ENCODE measurements around the gene TMEM52B.
A peak's percentile ranks its signal among the peaks of the same experiment; 100 is the strongest.
"Not testable (repeated sequence)": the region's sequence is repeated elsewhere in the genome, so short reads cannot be mapped to it uniquely, and the experiment has no call there.

TMEM52B gene

DNA sequence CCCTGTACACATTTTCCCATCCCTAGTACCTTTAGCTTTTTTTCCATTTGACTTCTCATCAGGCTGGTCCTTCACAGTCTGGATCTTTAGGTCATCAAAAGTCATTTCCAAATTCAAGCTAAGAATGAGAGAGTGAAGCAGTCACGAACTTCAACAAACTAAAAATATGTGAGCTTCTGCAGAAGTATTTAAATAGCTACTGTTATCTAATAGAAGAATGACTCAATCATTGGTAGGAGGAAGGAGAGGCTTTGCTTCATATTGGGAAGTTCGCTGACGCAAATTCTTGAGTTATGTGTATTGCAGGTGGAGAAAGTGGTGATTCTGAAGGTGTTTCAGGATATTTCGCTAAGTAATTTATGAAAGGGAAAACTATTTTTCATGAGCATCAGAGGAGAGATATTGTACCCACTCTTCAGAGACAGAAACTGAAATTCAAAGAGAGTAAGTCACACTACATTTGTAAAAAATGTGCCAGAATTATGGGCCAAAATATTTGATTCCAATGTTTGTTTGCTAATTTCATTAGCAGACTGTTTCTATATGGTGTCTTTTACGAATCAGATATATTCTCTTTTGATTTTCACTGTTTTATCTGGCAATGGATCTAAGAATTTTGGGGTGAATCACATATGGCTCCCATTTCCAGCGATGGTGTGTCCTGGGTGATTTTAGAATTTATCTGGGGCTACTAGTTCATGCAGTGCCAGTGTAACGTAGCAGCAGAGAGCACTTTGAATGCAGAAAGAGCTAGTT lies 6.7 kb upstream of the TMEM52B start, which contains the start of gene OLR1:
Gene OLR1 (minus strand): TSS at position 160 of the 756 bp plus-strand sequence. CDS start 55 bp downstream, at position 105.
- DNase-seq (ENCODE audit: low read depth in 3 of 3): no peak

DNA sequence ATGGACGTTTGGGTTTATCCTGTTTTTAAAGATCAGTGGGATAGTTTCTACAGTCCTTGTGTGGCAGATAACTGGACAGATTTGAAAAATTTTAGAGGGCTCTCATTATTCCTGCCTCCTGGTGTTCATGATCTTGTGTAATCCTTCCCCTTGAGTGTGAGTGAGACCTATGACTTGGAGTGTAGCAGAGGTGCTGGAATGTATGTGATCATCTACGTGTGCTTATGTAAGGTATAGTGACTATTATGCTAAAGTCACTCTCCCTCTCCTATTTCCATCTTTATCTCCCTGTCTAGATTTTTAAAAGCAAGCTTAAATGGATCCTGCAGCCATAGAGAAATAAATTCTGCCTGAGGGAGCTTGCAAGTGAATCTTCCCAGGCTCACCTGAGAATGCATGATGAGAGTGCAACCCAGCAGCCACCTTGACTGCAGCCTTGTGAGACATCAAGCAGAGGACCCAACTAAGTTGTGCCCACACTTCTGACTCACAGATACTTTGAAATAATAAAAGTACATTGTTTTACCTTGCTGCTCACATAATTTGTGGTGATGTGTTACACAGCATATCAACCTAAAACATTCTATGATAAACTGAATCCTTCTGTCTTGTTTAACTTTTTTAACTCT lies 3.7 kb upstream of the TMEM52B start:
- DNase-seq (ENCODE audit: low read depth in 3 of 3): no peak

DNA sequence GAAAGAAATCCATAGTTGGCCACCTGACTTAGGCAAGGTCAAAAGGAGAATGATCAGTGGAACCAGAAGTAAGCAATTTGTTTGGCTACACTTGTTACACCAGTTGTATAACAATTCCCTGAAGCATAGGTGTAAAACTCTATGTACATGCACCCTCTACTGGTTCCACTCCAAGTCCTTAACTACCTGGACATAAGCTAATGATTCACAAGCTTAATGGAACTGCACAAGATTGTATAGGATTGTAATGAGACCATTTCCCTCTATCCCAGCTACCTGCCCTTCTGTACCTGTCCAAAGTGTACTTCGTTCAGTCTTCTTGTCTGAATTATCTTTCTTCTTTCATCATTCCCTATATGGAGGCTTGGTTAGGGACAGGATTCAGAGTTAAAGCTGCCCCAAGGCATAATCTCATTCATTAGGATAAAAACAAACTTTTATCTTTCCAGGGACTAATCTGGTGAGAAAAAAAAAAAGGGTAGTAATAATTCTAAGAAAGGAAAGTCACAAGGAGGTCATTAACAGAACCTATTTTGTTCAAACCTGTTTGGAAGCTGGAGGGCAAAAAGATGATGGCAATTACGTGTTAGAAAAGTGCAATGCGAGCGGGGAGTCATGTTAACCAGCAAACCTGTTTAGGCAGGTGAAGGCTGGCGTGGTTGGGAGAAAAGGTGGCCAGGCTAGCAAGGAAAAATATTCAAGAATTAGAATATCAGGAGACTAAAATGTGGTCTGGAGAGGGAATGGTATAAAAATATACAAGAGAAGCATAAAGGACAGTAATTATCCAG lies 2.8 kb upstream of the TMEM52B start:
- DNase-seq (ENCODE audit: low read depth in 3 of 3): no peak

DNA sequence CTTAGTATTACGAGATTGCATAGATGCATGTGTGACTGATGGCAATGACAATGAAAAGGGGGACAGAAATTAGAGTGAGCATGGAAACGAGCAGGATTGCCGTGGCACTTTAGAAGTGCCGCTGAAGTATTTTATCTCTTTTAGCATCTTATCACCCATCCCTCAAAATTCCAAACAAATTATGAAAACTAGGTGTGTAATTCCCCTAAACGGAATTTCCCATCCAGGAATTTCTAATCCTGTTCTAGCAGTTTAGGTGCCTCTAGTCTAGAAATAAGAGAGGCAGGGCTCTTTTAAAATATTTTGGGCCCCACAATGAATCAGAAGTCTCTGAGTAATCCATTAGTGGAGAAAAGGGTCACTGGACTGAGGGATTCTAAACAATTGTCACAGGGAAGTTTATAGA lies 947 bp downstream of the TMEM52B start:
- DNase-seq (ENCODE audit: low read depth in 3 of 3): no peak

DNA sequence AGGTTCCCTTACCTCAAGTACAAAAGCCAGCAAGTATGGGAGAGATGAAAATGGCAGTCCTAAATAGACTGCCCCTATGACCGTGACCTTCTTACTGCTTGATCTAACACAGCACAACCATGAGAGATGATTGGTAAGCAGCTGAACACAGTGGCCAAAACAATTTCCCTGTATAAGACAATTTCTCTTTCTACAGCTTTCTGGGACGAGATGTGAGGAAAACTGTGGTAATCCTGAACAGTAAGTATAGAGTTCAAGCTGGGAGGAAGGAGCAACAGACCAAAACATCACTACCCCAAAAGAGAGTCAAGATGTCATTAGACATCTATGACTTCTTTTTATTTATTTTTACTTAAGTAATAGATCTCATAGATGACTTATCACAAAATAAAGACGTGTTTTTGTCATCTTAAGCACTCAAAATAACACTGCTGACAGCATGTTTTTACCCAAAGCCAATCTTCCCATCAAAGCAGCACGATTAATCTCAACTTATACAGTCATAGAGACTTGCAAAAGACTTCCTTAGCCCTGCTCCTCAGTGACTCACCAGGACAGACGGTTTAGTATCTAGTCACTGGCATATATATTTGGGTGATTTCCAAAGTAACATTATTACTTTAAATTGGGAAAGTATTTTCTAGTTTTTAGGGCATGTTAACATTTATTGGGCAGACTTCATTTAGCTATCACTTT lies 3.7 kb downstream of the TMEM52B start:
- DNase-seq (ENCODE audit: low read depth in 3 of 3): no peak

DNA sequence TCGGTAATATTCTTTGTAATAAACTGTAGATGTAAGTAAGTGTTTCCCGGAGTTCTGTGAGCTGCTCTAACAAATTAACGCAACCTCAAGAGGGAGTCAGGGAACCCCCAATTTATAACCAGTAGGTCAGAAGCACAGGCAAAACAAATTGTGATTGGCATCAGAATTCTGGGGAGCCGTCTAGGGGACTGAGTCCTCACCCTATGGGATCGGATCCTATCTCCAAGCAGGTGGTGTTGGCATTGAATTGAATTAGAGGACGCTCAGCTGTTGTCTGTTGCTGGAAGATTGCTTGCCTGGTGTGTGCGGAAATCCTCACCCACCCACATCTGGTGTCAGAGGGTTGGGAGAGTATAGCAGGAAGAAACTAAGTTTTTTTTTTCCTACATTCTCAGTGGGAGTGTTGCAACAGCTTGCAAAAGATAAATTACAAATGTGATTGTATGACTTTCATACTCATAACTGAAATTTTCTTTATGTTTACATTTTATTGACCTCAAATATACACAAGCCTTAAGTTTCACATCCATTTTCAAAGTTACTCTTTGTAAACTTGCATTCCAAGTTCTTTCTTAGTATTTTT lies 5.5 kb downstream of the TMEM52B start:
- DNase-seq (ENCODE audit: low read depth in 3 of 3): no peak

DNA sequence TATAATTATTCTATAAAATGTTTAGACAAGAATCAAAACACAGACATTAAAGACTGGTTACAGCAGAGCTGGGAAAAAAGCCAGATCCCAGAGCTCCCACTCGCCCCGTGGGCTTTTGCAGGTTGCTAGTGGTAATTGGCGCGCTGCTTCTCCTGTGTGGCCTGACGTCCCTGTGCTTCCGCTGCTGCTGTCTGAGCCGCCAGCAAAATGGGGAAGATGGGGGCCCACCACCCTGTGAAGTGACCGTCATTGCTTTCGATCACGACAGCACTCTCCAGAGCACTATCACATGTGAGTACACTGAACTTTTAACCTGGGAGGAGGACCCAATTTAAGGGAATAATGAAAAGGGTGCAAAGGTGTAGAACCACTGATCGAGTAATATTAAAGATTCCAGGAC lies 7.5 kb downstream of the TMEM52B start:
- no peak for DNase-seq (ENCODE audit: low read depth in 3 of 3)

DNA sequence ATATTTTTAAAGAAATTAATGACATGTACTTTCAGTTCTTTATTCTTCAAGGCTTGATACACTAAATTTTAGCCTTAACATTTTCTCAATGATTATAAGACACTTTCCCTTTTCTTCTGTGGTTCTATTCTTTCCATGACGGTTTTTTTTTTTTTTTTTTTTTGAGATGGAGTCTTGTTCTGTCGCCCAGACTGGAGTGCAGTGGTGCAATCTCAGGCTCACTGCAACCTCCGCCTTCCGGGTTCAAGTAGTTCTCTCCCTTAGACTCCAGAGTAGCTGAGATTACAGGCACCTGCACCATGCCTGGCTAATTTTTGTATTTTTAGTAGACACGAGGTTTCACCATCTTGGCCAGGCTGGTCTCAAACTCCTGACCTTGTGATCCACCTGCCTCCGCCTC lies 8.1 kb downstream of the TMEM52B start:
- not testable (repeated sequence) for DNase-seq (ENCODE audit: low read depth in 3 of 3)

DNA sequence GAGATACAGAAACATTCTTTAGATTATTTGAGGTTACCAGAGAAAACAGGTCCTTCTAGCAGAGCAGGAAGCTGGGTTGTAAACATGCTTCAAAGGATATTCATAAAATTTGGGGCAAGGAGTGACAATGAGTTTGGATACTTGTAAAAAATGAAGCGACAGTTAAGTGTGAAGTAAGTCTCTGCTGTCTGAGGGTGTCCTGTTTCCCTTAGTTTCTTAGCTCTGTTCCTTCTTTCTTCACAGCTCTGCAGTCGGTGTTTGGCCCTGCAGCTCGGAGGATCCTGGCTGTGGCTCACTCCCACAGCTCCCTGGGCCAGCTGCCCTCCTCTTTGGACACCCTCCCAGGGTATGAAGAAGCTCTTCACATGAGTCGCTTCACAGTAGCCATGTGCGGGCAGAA lies 10.8 kb downstream of the TMEM52B start:
- no peak for DNase-seq (ENCODE audit: low read depth in 3 of 3)

DNA sequence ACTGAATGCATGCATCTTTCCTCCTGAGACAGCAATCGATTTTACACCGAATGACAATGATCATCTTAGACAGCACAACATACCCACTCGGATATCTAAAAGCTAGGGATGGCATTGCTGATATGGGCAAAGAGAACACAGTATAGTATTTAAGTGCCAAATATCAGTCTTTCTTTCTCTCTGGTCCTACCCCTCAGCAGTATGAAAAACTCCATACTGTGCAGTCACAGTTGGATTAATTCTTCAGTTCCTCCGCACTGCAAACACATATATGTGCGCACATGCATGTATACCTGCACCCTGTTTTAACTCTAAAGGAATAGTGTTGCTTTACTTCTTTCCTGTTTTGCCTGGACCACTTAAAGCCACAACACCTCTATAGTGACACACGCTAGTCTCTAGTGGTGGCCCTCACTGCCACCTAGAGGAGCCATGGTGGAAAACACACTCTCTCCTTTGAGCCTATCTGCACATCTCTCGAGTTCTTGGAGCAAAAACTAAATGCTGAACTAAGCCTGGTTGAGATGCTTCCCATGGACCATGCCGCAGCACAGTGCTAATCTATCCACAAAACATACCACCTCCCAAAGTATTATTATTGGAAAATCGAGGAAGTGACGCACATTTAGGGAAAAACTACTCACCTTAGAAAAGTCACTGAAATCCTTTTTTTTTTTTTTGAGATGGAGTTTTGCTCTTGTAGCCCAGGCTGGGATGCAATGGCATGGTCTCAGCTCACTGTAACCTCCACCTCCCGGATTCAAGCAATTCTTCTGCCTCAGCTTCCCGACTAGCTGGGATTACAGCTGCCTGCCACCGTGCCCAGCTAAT lies 11.9 kb downstream of the TMEM52B start:
- DNase-seq (ENCODE audit: low read depth in 3 of 3): peak in 1 of 3 experiments; percentile 25

DNA sequence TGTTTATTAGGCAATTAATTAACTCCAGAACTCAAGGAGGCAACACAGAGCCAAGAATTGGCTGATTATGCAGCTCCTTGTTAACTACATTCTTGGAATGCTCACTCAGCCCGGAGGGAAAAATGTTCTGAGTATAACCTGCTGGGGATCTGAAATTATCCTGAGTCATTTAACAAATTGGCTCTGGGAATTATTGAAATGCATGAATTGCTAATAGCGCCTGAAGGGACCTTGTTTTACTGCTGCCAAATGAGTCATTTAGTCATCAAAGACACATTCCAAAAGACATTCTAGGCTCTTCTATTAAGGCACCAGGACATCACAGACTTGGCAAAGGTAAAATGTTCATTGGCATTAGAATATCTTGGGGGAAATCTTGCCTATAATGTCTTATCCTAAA lies 13.0 kb downstream of the TMEM52B start:
- no peak for DNase-seq (ENCODE audit: low read depth in 3 of 3)

DNA sequence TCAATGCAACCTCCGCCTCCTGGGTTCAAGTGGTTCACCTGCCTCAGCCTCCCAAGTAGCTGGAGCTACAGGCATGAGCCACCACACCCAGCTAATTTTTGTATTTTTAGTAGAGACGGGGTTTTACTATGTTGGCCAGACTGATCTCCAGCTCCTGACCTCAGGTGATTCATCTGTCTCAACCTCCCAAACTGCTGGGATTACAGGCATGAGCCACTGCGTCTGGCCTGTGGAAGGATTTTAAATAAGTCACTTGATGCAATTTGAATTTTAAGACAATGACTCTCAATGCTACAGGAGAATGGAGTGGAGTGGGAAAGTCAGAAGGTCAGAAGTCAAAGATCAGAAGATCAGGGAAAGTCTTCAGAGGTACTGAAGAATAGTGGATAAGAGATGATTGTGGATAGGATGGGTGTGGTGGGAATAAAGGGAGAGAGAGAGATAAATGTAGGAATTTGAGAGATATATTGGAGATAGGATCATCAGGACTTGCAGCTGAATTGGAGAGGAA lies 15.4 kb downstream of the TMEM52B start:
- DNase-seq (ENCODE audit: low read depth in 3 of 3): no peak

DNA sequence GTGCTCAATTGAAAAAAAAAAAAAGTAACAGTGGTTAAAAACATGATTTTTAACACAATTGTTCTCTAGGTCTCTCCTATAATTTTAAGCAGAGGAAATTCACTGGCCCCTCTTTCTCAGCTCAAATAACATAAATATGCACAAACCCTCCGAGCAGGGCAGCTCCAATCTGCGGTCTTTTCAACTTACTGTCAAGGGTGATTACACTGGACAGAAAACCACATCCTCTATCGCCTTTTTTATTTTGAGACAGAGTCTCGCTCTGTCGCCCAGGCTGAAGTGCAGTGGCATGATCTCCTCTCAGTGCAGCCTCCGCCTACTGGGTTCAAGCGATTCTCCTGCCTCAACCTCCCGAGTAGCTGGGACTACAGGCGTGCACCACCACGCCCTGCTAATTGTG lies 17.4 kb downstream of the TMEM52B start:
- no peak for DNase-seq (ENCODE audit: low read depth in 3 of 3)

DNA sequence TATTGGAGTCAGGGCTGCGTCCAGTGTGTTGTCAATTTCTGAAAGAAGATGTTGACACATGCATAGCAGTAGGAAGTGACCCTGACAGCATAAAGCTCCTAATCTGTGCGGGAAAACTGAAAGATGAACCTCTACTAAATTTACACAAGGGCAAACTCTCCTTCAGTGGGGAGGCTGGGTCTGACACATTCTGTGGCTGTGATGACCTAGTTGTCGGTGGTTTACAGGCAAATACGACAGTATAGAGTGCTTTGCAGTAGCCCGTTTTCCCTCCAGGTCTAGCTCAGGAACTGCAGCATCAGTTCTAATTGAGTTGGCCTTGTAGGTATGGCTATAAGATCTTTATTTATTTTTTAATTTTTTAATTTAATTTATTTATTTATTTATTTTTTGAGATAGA lies 19.0 kb downstream of the TMEM52B start:
- DNase-seq (ENCODE audit: low read depth in 3 of 3): no peak

DNA sequence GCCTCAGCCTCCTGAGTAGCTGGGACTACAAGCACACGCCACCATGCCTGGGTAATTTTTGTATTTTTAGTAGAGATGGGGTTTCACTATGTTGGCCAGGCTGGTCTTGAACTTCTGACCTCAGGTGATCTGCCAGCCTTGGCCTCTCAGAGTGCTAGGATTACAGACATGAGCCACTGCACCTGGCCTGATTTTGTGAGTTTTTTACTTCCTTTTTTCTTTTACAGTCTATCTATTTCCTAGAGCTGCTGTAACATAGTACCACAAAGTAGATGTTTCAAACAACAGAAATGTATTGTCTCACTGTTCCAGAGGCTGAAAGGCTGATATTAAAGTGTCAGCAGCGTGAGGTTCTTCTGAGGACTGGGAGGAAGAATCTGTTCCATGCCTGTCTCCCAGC lies 25.7 kb downstream of the TMEM52B start:
- DNase-seq (ENCODE audit: low read depth in 3 of 3): not testable (repeated sequence)

DNA sequence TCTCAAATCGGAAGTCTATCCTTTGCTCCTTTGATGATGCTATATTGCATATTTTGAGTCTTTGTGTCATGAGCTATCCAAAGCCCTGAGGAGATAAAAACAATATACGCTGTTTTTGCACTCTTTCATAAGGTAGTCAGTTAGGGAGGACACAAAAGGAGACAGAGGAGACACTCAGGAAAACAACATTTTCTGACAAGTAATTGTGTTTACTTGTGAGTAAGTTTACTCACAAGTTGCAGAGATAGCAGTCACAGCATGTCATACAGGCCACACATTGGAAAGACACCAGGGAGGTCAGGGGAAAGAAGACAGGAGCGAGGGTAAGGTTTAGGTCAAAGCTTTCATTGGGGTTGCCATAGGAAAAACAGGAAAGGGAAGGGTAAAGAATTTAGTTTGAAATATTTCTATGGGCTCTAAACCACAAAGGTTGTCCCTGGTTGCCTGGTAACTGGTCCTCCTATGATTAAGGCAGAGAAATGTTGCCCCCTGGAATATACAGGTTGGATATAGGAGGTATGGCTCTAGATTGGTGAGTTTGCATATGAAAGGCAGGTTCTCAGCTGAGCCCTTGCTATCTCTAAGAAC lies 26.5 kb downstream of the TMEM52B start:
- no peak for DNase-seq (ENCODE audit: low read depth in 3 of 3)

DNA sequence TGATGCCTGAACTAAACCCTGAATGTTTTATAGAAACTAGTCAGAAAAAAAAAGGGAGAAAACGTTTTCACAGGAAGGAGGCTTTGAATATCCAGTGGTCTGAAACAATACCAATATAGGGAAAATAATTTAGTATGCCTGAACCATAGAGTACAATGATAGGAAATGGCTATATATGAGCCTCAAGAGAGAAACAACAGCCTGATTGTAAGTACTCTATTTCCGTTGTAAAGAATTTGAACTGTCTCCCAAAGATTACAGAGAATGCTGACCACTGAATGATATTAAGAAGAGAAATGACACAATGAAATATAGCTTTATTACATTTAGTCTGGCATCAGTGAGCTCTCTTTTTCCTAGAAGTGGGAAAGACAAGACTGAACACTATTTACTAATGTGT lies 28.3 kb downstream of the TMEM52B start:
- no peak for DNase-seq (ENCODE audit: low read depth in 3 of 3)

DNA sequence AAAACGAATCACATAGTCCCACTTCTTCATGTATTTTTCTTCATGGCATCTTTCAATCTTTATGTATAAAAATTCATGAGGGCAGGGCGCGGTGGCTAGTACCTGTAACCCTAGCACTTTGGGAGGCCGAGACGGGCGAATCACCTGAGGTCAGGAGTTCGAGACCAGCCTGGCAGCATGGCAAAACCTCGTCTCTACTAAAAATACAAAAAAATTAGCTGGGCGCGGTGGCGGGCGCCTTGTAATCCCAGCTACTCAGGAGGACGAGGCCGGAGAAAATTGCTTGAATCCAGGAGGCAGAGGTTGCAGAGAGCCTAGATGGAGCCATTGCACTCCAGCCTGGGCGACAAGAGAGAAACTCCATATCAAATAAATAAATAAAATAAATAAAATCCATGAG lies 31.4 kb downstream of the TMEM52B start:
- no peak for DNase-seq (ENCODE audit: low read depth in 3 of 3)

DNA sequence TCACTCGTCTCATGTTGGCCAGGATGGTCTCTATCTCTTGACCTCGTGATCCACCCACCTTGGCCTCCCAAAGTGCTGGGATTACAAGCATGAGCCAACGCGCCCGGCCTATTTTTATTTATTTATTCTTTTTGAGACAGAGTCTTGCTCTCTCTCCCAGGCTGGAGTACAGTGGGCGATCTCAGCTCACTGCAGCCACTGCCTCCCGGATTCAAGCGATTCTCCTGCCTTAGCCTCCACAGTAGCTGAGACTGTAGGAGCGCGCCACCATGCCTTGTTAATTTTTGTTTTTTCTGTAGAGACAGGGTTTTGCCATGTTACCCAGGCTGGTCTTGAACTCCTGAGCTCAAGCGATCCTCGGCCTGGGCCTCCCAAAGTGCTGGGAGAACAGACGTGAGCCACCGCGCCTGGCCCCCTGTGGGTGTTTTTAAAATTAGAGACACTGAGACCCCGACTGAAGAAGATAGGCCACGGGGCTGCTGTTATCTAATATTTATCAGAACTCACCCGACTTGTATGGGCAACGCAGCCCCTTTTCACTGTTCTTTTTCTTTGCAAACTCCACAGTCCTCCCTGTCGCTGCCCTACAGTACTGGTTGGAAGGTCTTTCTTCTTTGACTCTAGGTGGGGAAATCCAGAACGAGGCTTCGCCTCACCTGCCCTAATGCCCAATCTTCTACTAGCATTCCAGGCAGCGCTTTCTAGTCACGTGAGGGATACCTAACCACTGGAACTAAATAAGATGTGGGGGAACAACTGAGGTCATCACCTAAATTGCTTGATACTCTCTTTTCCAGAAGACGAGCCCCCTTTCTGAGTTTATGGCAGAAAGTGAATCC lies 32.5 kb downstream of the TMEM52B start:
- no peak for DNase-seq (ENCODE audit: low read depth in 3 of 3)

Measured in stimulated activated CD4-positive, alpha-beta T cell treated with anti-CD3 and anti-CD28 coated beads, TNF-alpha, amount 100 ng/mL, for 4 hours (primary cell).